GM18517 (cell line): Measurements from ENCODE around the gene FSTL4.

Experiments used
- ATAC-seq: cut with Tn5 transposase; IDR thresholded peaks from one replicate; pipeline ENCODE4 v1.9.1; 2021; ENCODE audit warnings: mild to moderate bottlenecking, moderate library complexity; ENCODE audit not compliant: unreplicated experiment

FSTL4 gene

DNA sequence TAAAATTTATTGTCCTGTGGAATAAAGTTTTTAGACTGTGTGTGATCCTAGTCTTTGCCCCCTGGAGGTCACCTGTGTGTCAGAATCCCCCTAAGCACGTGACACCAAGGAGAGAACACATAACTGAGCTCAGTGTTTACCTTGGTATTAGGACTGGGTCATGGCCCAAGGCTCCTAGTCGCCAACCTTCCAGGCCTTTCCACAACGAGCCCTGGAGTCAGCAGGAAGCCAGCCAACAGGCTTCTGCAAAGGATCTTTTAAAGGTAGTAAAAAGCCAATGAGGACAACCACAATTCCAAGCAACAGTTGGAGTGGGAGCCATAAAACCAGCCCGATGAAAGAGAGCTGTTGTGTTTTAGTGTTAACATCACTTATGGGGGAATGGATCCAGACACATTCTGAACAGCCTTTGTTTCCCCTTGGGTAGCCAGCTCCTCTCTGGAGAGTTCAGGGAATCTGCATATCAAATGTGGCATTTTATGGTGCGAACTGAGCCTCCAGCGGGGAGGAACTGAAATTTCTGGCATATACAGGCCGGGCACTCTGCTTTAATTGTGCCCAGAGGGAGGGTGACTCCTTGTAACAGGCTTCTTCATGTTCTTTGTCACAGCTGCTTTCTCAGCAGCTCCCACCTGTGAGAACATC lies 239.9 kb downstream of the FSTL4 start:
- no peak for ATAC-seq

GRCh38 chr5:133371371-133372155 lies 240.8 kb downstream of the FSTL4 start:
- ATAC-seq, result no peak

GRCh38 chr5:133370904-133371303 lies 241.4 kb downstream of the FSTL4 start:
- no peak for ATAC-seq

GRCh38 chr5:133370036-133370831 lies 242.1 kb downstream of the FSTL4 start:
- ATAC-seq, result no peak

DNA sequence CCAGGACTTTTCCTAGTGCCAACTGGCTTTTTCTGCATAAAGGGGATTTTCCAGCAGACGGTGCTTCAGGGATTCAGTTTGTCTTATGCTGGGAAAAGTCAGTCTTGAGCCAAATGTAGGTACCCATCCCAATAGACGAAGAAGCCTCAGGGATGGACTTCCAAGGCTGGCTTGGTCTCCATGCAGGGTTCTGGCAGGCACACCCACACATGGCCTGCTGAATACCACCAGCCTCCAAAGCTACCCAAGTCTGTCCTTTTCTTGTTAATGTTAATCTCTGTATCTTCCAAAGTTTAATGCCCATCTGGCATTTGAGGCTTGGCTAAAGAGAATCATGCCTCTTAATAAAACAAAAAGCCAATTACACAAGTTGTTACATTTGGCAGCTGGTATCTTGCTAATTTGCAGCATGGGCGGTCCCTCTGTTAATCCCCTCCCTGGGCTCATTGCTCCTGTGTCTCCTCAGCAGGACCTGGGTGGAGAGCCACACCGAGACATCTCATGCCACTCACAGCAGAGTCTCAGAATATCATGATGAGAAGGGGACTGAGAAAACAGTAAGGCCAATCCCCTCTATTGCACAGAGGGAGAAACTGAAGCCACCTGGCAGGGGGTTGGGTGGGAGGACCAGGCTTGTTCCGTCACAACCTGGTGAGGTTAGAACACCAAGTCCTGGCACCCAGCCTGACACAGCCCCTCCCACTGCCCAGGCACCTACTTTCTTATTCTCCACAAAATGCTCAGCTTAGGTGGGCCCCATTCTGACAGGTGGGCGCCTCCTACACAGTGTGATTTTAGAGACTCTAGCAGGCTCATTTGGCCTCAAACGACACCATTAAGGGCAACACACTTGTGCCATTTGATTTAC lies 243.2 kb downstream of the FSTL4 start:
- ATAC-seq, result no peak

- no peak for ATAC-seq
Measured at GRCh38 chr5:133367984-133368383, 244.4 kb downstream of the FSTL4 start.

- no peak for ATAC-seq
Measured at GRCh38 chr5:133367071-133367786, 245.1 kb downstream of the FSTL4 start.

GRCh38 chr5:133366438-133366837 lies 245.9 kb downstream of the FSTL4 start:
- ATAC-seq, result no peak

DNA sequence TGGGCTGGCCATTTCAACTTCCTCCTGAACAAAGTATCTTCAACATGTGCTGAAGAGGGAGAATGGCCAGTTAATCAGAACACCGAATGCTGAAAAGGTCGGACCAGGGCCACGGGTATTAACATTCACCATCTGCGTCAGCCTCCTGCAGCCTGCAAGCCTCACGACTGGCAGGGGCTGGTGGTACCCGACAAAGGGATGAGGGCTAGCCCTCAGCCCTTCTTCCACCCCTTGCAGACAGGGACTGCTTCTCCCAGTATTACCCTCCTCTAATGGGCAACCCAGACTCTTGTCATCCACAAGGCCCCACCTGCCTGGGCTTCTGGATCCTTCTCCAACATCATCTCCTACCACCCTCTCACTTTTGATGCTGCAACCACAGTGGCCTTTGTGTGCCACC lies 246.6 kb downstream of the FSTL4 start:
- no peak for ATAC-seq

GRCh38 chr5:133364936-133365707 lies 247.2 kb downstream of the FSTL4 start:
- no peak for ATAC-seq

DNA sequence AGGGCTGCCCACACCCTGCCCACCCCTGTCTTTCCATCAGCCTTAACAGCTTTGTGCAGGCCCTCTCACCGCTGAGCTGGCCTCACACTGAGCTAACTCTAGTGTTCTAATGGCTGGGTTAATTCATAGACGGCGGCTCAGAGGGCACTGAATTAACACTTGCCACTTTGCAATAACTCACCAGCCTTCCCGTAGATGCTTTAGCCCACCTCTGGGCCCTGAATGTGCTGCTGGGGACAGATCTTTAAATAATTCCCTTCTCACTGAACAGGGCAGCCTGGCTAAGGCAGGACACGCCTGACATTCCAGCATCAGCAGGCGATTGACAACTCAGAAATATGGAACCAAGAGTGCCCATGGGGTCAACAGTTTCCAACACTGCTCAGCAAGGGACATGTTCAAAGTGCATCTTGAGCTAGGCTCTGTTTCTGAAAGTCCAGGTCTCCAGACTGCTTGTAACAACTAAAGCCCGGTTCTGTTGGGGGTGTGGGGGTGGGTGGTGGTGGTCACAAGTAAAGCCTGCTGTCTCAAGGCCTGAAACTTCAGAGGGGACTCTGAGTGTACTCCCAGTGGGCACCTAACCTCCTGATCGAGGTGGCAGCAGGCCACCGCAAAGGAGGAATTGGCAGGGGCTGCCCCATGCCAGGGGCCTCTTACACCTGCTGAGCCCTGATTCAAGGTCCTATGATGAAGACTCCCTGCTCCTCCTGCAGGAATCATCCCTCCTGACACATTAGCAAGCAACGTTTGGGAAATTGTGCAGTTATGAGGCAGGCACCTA lies 248.3 kb downstream of the FSTL4 start:
- ATAC-seq, result no peak

DNA sequence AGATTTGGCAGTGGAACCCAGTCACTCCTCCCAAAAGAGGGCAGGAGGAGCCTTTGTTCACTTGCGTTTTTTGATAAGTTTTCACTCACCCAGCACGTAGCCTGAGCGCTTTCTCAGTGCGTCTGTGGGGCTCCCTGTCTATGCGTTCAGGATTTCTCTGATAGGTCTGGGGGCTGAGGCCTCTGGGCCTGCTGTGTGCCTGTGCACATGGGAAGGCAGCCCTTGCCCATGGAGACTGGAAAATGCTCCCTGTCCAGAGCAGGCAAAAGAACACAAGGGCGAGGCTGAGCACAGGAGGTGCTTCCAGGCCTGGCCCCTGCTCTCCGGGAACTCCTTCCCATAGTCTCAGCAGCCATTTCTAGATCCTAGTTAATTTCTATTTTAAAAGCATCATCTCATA lies 249.9 kb downstream of the FSTL4 start:
- ATAC-seq, result no peak

DNA sequence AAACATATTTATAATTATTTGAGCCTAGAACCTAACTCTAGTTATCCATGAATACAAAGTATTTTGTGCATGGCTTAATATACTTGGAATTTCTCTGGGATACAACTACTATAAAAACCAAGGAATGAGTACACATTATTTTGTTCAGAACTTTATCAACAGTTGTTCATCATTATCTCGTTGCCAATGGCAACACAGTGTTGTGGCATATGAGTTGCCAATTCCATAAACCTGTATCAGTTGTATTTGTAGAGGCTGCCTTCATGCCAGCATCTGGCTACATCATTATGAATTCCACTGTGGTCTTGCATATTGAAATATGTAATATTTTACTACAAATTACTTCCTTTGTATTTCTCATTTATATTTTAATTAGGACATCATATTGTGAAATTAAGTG lies 250.4 kb downstream of the FSTL4 start:
- ATAC-seq, result no peak

- no peak for ATAC-seq
Measured at GRCh38 chr5:133360693-133361472, 251.5 kb downstream of the FSTL4 start.

- no peak for ATAC-seq
Measured at GRCh38 chr5:133359861-133360260, 252.5 kb downstream of the FSTL4 start.

DNA sequence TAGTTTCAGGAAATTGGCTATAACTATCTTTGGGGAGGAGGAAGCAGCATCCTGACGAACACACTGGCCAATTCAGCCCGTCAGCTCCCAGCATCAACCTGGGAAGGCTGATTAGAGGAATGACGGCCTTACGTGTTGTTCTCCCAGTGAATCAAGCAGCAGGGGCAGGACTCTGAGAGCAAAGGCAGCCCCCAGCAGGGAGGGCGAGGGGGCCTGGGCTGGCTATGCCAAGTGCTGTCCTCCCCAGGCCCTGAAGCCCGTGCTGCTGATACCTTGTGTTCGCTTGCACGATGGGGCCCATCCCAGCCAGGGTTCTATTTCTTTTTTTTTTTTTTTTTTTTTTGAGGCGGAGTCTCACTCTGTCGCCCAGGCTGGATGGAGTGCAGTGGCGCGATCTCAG lies 254.1 kb downstream of the FSTL4 start:
- no peak for ATAC-seq

DNA sequence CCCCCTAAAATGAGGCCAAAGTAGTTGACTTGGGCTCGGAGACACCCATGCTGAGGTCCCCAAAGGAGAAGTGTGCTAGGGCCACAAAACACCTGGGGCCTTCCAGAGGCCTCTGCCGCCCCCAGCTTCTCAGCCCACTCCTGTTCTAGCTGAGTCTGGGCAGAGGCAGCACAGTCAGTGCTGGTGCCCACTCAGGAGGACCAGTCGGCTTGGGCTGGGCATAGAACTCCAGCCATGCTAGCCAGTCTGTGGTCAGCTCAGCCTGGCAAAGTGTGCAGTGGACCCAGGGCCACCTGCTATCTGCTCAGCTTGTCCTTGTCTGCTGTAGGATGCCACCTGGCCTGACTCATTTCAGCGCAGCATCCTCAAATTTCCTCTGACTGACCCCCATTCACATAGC lies 254.6 kb downstream of the FSTL4 start:
- no peak for ATAC-seq

- ATAC-seq, result no peak
Measured at GRCh38 chr5:133356984-133357421, 255.3 kb downstream of the FSTL4 start.
